Activated B cell treated with CpG ODN at 0.5 μM for 24 hours (primary cell): ENCODE data around the gene SLX9. TPM values are rescaled to one million over a fixed set of nuclear protein-coding genes. Genes with fewer than 3 reads are reported as not detected.
A peak's percentile ranks its signal among the peaks of the same experiment; 100 is the strongest.
"Not testable (repeated sequence)": the region's sequence is repeated elsewhere in the genome, so short reads cannot be mapped to it uniquely, and the experiment has no call there.

Source experiments
- ATAC-seq: fragments of 200-7000 bp; cut with Tn5 transposase; one replicate; pipeline ENCODE4 v1.10.0; 2021; ENCODE audit warnings: low read depth, mild to moderate bottlenecking, moderate library complexity
- CTCF ChIA-PET: fragments of 350-600 bp; sonication (Branson Sonifier 250); formaldehyde crosslinking; loops from one replicate; lab custom pipeline; 2021; ENCODE audit warnings: antibody characterized with exemption; lab: Charles Lee
- POLR2A ChIA-PET: fragments of 350-600 bp; sonication (Branson Sonifier 250); formaldehyde crosslinking; loops from one replicate; lab custom pipeline; 2021; ENCODE audit warnings: antibody characterized with exemption; lab: Charles Lee
- DNase-seq: peaks from one replicate; pipeline ENCODE4 v3.0.0; 2022
- H3K27ac Mint-ChIP-seq: one replicate; pipeline ENCODE4 v1.8.0; 2020; ENCODE audit warnings: mixed read lengths
- H3K27me3 Mint-ChIP-seq: one replicate; pipeline ENCODE4 v1.8.0; 2021; ENCODE audit warnings: mixed read lengths
- H3K36me3 Mint-ChIP-seq: one replicate; pipeline ENCODE4 v1.8.0; 2021; ENCODE audit warnings: low read depth, mixed read lengths
- H3K4me1 Mint-ChIP-seq: one replicate; pipeline ENCODE4 v1.8.0; 2021; ENCODE audit warnings: mixed read lengths
- H3K4me3 Mint-ChIP-seq: one replicate; pipeline ENCODE4 v1.8.0; 2020; ENCODE audit warnings: mild to moderate bottlenecking, mixed read lengths
- H3K9me3 Mint-ChIP-seq: one replicate; pipeline ENCODE4 v1.8.0; 2020; ENCODE audit warnings: mixed read lengths
- CTCF ChIP-seq: fragments of 200-600 bp; IDR thresholded peaks from one replicate; pipeline ENCODE4 v1.8.0; 2022; ENCODE audit warnings: antibody characterized with exemption, mild to moderate bottlenecking
- intact Hi-C: fragments of 100-400 bp; cut with micrococcal nuclease; formaldehyde crosslinking; loops from one replicate; pipeline ENCODE4 v1.15.1; 2024
- total RNA-seq: library from RNA; stranded (reverse); gene quantifications from 2 replicates; pipeline ENCODE4 v1.2.3, GENCODE V29; 2022

SLX9 gene
- total RNA-seq, 1 donor from 2014 or later = 26.0 TPM

GRCh38 chr21:44911068-44911383 lies 28.8 kb upstream of the SLX9 start:
- POLR2A ChIA-PET = interaction anchor here (0.6 to 5.2 kb wide), 5 partner anchors 10 to 504 kb away, joined by 3 to 63 read pairs (median 5); partner anchors contain the start of genes ITGB2 and SLX9
- DNase-seq (no peak), ATAC-seq (no peak)
- TF ChIP-seq CTCF = no peak
- H3K4me3 Mint-ChIP-seq = peak overlapping the region; percentile 58
- H3K9me3 Mint-ChIP-seq = no peaks in the 10 kb centered on the region
- peak overlapping the region; percentile 57 for H3K27ac Mint-ChIP-seq
- intact Hi-C loops = loop anchor here (2.0 kb wide), 1 partner anchor 16 kb away; no protein-coding TSS in a partner anchor
- peaks cover 24% of the 10 kb centered on the region for H3K36me3 Mint-ChIP-seq
- H3K4me1 Mint-ChIP-seq = peaks cover 87% of the 10 kb centered on the region
- no peaks in the 10 kb centered on the region for H3K27me3 Mint-ChIP-seq
- CTCF ChIA-PET = interaction anchor here (0.7 to 1.7 kb wide), 5 partner anchors 16 to 118 kb away, joined by 3 to 9 read pairs (median 3); no protein-coding TSS in a partner anchor

- Mint-ChIP-seq H3K36me3 (peaks cover 19% of the 10 kb centered on the region), H3K9me3 (no peaks in the 10 kb centered on the region), H3K27ac (peak overlapping the region; percentile 57), H3K27me3 (no peaks in the 10 kb centered on the region), H3K4me3 (peak overlapping the region; percentile 58), H3K4me1 (peaks cover 88% of the 10 kb centered on the region)
- CTCF ChIA-PET = interaction anchor here (0.7 to 1.7 kb wide), 5 partner anchors 17 to 118 kb away, joined by 3 to 9 read pairs (median 3); no protein-coding TSS in a partner anchor
- intact Hi-C loops = loop anchor here (1.0 to 2.0 kb wide), 2 partner anchors 9 to 15 kb away; partner anchors contain the start of gene ITGB2
- DNase-seq = no peak
- POLR2A ChIA-PET = interaction anchor here (0.6 to 5.2 kb wide), 5 partner anchors 9 to 36 kb away, joined by 3 to 63 read pairs (median 5); partner anchors contain the start of genes ITGB2 and SLX9
- peak; percentile 36 for ATAC-seq
- TF ChIP-seq CTCF = no peak
These were observed 28.3 kb upstream of the SLX9 start for GRCh38 chr21:44911384-44912157.

- intact Hi-C loops = loop anchor here (1.0 kb wide), 1 partner anchor 8 kb away; the partner anchor contains the start of gene ITGB2
- peaks cover 19% of the 10 kb centered on the region for H3K36me3 Mint-ChIP-seq
- peak overlapping the region; percentile 35 for H3K4me3 Mint-ChIP-seq
- ChIA-PET POLR2A (interaction anchor here (1.2 to 5.2 kb wide), 3 partner anchors 9 to 19 kb away, joined by 4 to 63 read pairs (median 8); partner anchors contain the start of gene ITGB2), CTCF (interaction anchor here (1.1 to 1.7 kb wide), 3 partner anchors 18 to 113 kb away, joined by 3 to 9 read pairs (median 3); no protein-coding TSS in a partner anchor)
- ATAC-seq = no peak
- no peaks in the 10 kb centered on the region for H3K9me3 Mint-ChIP-seq
- H3K4me1 Mint-ChIP-seq = peaks cover 92% of the 10 kb centered on the region
- TF ChIP-seq CTCF = no peak
- DNase-seq = no peak
- no peaks in the 10 kb centered on the region for H3K27me3 Mint-ChIP-seq
- H3K27ac Mint-ChIP-seq = peak overlapping the region; percentile 57
These were observed 27.7 kb upstream of the SLX9 start for GRCh38 chr21:44912158-44912473.

GRCh38 chr21:44912506-44913412 lies 27.1 kb upstream of the SLX9 start:
- H3K4me3 Mint-ChIP-seq = peak overlapping the region; percentile 35
- intact Hi-C loops = loop anchor here (1.0 kb wide), 1 partner anchor 8 kb away; the partner anchor contains the start of gene ITGB2
- DNase-seq, H3K9me3 Mint-ChIP-seq, H3K27me3 Mint-ChIP-seq, ATAC-seq: not testable (repeated sequence)
- CTCF ChIA-PET = interaction anchor here (1.3 to 2.9 kb wide), 4 partner anchors 18 to 112 kb away, joined by 5 to 14 read pairs (median 7); partner anchors contain the start of gene UBE2G2
- H3K4me1 Mint-ChIP-seq = peaks cover 92% of the 10 kb centered on the region
- H3K27ac Mint-ChIP-seq = peak overlapping the region; percentile 74
- POLR2A ChIA-PET = interaction anchor here (1.2 to 5.2 kb wide), 5 partner anchors 8 to 111 kb away, joined by 4 to 63 read pairs (median 6); partner anchors contain the start of genes ITGB2, PTTG1IP and UBE2G2
- peaks cover 25% of the 10 kb centered on the region for H3K36me3 Mint-ChIP-seq
